Adrenal gland (tissue), 5 donors: Measurements from ENCODE around the gene ENTREP3.
A peak's percentile ranks its signal among the peaks of the same experiment; 100 is the strongest.

Experiments used
- CTCF ChIP-seq, 6 experiments: fragments of 450-650 bp in 4 of 6; fragments of 200-600 bp in 2 of 6; sonication (generic) in 1 of 6; IDR thresholded peaks; 1 replicate in 5 of 6; 2 replicates in 1 of 6; pipeline versions ENCODE4 v1.5.1 to v1.8.0; 2016 to 2021; ENCODE audit warnings: antibody characterized with exemption in 6 of 6, mild to moderate bottlenecking in 2 of 6, moderate library complexity in 1 of 6
- POLR2A ChIP-seq, 2 donors: fragments of 450-650 bp; IDR thresholded peaks; one replicate each; pipeline ENCODE4 v1.6.1; 2017; ENCODE audit warnings: antibody characterized with exemption in 2 of 2, mild to moderate bottlenecking in 2 of 2, moderate library complexity in 1 of 2
- donor health status: DM: no; HTN: no; CAD: no.

DNA sequence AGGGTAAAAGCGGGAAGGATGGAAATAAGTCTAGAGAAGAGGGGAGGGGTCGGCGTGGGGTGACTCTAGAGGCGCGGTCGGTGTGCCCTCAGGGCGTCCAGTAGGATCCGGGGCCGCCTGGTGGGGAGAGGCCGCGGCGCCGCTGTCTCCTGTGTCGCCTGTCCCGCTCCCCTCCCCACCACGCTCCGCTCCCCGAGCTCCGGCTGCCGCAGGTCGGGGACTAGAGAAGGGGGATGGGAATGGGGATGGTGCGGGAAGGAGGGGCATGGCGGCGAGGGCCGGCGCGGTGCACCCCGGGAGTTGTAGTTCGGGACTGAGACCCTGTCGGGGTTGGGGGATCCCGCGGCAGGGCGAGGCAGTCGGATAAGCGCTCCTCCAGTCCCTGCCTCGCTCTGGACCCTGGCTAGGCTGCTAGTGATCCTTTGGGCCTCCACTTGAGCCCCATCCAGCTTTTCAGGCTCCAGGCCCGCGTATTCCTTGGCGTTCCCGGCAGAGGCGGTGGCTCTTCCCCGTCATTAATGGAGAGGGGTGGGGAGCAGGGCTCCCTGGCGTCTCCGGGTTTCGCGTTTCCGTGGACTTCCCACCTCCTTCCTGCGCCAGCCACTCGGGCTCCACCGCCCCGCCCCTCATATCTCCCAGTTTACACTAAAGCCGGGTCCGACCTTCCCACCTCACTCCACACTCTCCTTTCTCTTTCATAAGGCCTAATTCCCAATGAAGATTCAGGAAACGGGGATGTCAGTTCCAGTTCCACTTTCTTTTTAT, at the start of gene ENTREP3:
- TF ChIP-seq CTCF (IDR thresholded peaks at IDR 0.05) (peak in 1 of 6 experiments; percentile 32), POLR2A (IDR thresholded peaks at IDR 0.05) (peak; percentile 32 to 46)
